IPS DF 6.9 (cell line): ENCODE measurements around the gene DCLRE1B.

Experiments
- DNase-seq: peaks from one replicate; pipeline ENCODE4 v3.0.0-alpha.2; 2013; ENCODE audit warnings: low read depth, low spot score
- H3K27ac ChIP-seq: one replicate; pipeline ENCODE4 v1.5.1; 2013; ENCODE audit warnings: low read length, control low read depth
- H3K27me3 ChIP-seq: 2 replicates; pipeline ENCODE4 v1.6.1; 2013; ENCODE audit warnings: mild to moderate bottlenecking, low read length; ENCODE audit not compliant: control insufficient read depth, insufficient read depth
- H3K36me3 ChIP-seq: 2 replicates; pipeline ENCODE4 v1.6.1; 2013; ENCODE audit warnings: low read length; ENCODE audit not compliant: control insufficient read depth, insufficient read depth
- H3K4me1 ChIP-seq: 2 replicates; pipeline ENCODE4 v1.6.1; 2013; ENCODE audit warnings: low read length; ENCODE audit not compliant: control insufficient read depth, insufficient read depth
- H3K4me3 ChIP-seq: 2 replicates; pipeline ENCODE4 v1.5.1; 2013; ENCODE audit warnings: mild to moderate bottlenecking, low read length
- H3K9me3 ChIP-seq: 2 replicates; pipeline ENCODE4 v1.6.1; 2013; ENCODE audit warnings: low read length, inconsistent platforms; ENCODE audit not compliant: control insufficient read depth, insufficient read depth
- WGBS: extraction: QIAGEN DNeasy Blood & Tissue Kit; methylation state at CpG from one replicate; pipeline ENCODE4 v1.1.7; 2013; ENCODE audit warnings: mixed read lengths, missing lambda C conversion rate; ENCODE audit not compliant: insufficient read length, insufficient coverage; 5-methylcytosine and 5-hydroxymethylcytosine counted together

DCLRE1B gene

DNA sequence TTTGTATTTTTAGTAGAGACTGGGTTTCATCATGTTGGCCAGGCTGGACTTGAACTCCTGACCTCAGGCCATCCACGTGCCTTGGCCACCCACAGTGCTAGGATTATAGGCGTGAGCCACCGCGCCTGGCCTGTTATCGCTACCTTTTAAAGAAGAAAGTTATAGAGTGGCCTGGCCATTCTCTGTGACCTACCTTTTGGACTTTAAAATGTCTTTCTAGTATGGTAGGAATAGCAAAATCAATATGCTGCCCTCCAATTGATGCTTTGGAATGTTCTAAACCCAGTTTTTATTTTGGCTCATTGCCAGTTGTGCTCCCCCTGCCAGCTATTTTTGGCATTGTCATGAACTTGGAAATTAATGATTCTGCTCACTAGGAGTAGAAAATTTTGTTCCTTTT, 43.9 kb downstream of the DCLRE1B start:
- Histone ChIP-seq H3K36me3 (no peaks in the 10 kb centered on the region), H3K4me1 (no peaks in the 10 kb centered on the region), H3K27ac (no peak overlapping the region), H3K4me3 (no peak overlapping the region), H3K27me3 (no peaks in the 10 kb centered on the region), H3K9me3 (no peaks in the 10 kb centered on the region)
- DNase-seq = no peak
- no CpG with 5 or more reads among the region's 5 CpGs for WGBS

DNA sequence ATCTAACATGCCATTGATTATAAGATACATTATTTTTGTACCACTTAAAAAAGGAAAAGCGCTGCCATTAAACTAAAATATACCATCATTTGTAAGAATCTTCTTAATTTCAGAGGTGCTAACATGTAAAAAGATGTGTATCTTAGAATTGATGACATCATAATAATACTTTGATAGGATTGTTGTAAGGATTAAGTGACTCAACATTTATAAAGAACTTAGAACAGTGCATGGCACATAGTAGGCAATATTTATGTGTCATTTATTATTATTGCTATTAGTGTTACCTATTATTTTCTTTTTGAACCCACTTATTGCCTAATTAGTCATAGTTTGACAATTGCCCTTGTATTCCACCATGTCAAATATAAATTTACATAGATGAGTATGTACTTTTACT, 45.8 kb downstream of the DCLRE1B start:
- Histone ChIP-seq H3K4me3 (no peak overlapping the region), H3K27ac (no peak overlapping the region), H3K4me1 (no peaks in the 10 kb centered on the region), H3K36me3 (no peaks in the 10 kb centered on the region), H3K27me3 (no peaks in the 10 kb centered on the region), H3K9me3 (no peaks in the 10 kb centered on the region)
- no CpG with 5 or more reads among the region's 1 CpG for WGBS
- no peak for DNase-seq

GRCh38 chr1:113951719-113952118, 46.6 kb downstream of the DCLRE1B start:
- no peak overlapping the region for H3K27ac ChIP-seq
- no peaks in the 10 kb centered on the region for H3K27me3 ChIP-seq
- no peaks in the 10 kb centered on the region for H3K4me1 ChIP-seq
- no peak overlapping the region for H3K4me3 ChIP-seq
- no peak for DNase-seq
- WGBS = no CpG with 5 or more reads among the region's 2 CpGs
- H3K9me3 ChIP-seq = no peaks in the 10 kb centered on the region
- no peaks in the 10 kb centered on the region for H3K36me3 ChIP-seq

DNA sequence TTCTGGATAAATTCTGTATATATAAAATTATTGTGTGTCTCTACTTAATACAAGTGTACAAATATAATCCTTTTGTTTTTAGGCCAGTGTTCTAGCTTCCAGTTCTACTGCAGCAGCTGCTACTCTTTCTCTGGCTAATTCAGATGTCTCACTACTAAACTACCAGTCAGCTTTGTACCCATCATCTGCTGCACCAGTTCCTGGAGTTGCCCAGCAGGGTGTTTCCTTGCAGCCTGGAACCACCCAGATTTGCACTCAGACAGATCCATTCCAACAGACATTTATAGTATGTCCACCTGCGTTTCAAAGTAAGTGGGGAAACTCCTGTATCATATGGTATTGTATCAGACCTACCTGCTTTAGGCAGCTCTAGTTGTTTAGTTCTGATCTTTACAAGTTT, 52.9 kb downstream of the DCLRE1B start:
- H3K4me1 ChIP-seq = no peaks in the 10 kb centered on the region
- H3K36me3 ChIP-seq = peaks cover 3% of the 10 kb centered on the region; the same call in 1 of the 2 replicates
- no peaks in the 10 kb centered on the region for H3K9me3 ChIP-seq
- no CpG with 5 or more reads among the region's 1 CpG for WGBS
- no peak for DNase-seq
- H3K27me3 ChIP-seq = no peaks in the 10 kb centered on the region
- H3K4me3 ChIP-seq = no peak overlapping the region
- H3K27ac ChIP-seq = no peak overlapping the region

GRCh38 chr1:113958691-113959090, 53.6 kb downstream of the DCLRE1B start:
- H3K27ac ChIP-seq = no peak overlapping the region
- no peak for DNase-seq
- no CpG with 5 or more reads among the region's 1 CpG for WGBS
- H3K36me3 ChIP-seq = peaks cover 3% of the 10 kb centered on the region; the same call in 1 of the 2 replicates
- no peaks in the 10 kb centered on the region for H3K27me3 ChIP-seq
- no peaks in the 10 kb centered on the region for H3K4me1 ChIP-seq
- no peaks in the 10 kb centered on the region for H3K9me3 ChIP-seq
- H3K4me3 ChIP-seq = no peak overlapping the region

- no peak for DNase-seq
These were observed 58.3 kb downstream of the DCLRE1B start for GRCh38 chr1:113963281-113963906.

More at GRCh38 chr1:113963281-113963906, 58.3 kb downstream of the DCLRE1B start:
- WGBS = no CpG with 5 or more reads among the region's 12 CpGs
- Histone ChIP-seq H3K27ac (no peak overlapping the region), H3K27me3 (no peaks in the 10 kb centered on the region), H3K4me3 (no peak overlapping the region), H3K9me3 (no peaks in the 10 kb centered on the region), H3K36me3 (peaks cover 4% of the 10 kb centered on the region; the same call in 1 of the 2 replicates), H3K4me1 (no peaks in the 10 kb centered on the region)
